GM19324 (cell line): ENCODE data around the gene GLIS2.
"Not testable (repeated sequence)": the region's sequence is repeated elsewhere in the genome, so short reads cannot be mapped to it uniquely, and the experiment has no call there.

Experiments
- ATAC-seq: cut with Tn5 transposase; IDR thresholded peaks from one replicate; pipeline ENCODE4 v1.9.1; 2021; ENCODE audit warnings: mild to moderate bottlenecking, moderate library complexity; ENCODE audit not compliant: unreplicated experiment, low FRiP score

Gene GLIS2

DNA sequence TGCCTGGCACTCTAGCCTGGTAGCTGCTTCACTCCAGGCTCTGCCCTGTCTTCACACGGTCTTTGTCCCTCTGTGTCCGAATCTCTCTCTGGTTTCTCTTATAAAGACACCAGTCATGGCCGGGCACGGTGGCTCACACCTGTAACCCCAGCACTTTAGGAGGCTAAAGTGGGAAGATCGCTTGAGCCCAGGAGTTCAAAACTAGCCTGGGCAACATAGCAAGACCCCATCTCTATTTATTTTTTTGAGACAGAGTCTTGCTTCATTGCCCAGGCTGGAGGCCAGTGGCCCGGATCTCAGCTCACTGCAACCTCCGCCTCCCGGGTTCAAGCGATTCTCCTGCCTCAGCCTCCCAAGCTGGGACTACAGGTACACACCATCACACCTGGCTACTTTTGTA, 17.8 kb downstream of the GLIS2 start:
- not testable (repeated sequence) for ATAC-seq

DNA sequence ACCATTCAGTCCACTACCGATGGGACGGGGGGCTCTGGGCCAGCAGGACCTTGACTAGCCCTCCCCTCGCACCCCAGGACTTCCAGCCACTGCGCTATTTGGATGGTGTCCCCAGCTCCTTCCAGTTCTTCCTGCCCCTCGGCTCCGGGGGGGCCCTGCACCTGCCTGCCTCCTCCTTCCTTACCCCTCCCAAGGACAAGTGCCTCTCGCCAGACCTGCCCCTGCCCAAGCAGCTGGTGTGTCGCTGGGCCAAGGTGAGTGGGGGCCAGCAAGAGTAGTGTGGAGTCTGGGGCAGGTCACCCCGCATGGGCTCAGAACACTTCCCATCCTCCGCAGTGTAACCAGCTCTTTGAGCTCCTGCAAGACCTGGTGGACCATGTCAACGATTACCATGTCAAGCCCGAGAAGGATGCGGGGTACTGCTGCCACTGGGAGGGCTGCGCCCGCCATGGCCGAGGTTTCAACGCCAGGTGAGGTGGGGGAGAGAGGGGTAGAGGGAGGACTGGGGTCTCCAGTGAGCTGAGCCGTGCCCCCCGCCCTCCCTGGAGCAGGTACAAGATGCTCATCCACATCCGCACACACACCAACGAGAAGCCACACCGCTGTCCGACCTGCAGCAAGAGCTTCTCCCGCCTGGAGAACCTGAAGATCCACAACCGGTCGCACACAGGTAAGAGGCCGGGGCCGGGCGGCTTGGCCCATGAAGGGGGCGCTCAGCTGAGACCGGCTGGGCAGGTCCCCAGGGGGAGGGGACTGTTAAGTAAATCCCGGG, 19.0 kb downstream of the GLIS2 start:
- ATAC-seq, result no peak

DNA sequence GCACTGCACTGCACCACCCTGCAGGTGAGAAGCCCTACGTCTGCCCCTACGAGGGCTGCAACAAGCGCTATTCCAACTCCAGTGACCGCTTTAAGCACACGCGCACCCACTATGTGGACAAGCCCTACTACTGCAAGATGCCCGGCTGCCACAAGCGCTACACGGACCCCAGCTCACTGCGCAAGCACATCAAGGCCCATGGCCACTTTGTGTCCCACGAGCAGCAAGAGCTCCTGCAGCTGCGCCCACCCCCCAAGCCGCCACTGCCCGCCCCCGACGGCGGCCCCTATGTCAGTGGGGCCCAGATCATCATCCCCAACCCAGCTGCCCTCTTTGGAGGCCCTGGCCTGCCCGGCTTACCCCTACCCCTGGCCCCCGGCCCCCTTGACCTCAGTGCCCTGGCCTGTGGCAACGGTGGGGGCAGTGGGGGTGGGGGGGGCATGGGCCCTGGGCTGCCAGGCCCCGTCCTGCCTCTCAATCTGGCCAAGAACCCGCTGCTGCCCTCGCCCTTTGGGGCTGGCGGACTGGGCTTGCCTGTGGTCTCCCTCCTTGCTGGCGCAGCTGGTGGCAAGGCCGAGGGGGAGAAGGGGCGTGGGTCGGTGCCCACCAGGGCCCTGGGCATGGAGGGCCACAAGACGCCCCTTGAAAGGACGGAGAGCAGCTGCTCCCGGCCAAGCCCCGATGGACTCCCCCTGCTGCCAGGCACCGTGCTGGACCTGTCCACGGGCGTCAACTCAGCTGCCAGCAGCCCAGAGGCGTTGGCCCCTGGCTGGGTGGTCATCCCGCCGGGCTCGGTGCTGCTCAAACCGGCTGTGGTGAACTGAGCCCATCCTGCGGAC, 21.1 kb downstream of the GLIS2 start:
- no peak for ATAC-seq

DNA sequence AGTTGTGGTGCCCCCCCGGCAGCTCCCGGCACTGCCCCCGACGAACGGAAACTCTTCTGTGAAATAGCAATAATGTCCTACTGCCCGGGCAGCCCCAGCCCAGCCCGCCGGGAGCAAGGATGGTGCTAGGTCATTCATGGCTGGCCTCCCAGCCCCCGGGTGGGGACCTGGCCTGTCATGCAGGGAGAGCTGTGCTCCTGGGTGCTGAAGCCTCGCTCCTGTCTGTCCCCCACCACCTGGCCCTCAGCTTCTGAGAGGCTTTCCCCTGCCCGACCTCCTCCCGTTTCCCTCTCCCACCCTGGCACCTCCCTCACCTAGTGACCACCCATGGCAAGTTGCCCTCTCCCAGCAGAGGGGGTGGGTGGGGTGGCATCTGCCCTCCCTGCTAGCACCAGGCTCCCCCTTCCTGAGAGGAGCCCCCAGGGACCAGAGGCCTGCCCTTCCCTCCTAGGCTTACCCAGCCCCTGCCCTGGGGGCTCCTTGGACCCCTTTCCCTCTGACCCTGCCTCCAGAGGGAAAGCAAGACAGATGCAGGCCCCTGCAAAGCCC, 21.7 kb downstream of the GLIS2 start:
- no peak for ATAC-seq

DNA sequence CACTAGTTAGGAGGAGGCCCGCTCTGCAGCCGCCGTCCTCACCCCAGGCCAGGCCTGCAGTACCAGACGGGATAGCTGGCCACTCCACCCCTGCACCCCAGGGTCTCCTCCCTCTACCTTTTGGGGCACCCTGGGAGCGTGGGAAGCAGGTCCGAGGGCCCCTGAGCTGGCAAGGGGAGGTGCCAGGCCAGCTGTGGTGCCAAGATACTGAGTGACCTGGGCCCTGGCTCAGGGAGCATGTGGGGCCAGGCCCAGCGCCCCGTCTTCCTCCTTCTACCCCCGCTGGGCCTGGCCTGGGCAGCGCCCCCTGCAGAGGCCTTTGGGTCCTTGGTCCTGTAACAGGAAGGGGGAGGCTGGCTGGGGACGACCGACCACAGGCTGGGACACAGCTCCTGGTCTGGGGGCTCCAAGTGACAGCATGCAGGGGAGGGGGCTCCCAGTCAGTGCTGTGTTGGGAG, 22.3 kb downstream of the GLIS2 start:
- no peak for ATAC-seq

DNA sequence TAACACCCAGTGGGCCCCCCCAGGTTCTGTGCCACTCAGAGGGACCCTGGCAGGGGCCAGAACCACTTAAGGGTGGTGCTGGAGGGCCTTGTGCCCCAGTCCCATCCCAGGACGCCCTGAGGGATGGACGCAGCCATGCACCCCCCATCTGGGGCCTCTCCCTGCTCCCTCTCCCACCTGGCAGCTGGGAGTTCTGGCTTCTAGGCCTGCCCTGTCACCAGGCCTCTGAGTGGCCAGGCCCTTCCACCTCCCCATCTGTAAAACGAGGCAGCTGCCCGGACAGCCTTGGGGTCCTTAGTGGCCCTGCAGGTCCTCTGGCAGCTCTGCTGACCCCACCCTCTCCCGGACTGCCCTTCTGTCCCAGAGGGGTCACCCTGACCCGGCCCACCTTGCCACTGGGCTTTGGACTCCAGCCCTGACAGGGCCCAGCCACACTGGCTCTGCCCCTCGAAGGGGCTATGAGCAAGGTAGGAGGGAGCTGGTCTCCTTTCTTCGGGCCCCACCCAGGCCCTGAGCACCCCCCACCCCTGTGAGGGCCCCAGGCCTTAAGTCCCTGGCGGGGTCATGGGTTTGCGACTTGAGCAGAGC, 22.9 kb downstream of the GLIS2 start:
- ATAC-seq, result no peak

DNA sequence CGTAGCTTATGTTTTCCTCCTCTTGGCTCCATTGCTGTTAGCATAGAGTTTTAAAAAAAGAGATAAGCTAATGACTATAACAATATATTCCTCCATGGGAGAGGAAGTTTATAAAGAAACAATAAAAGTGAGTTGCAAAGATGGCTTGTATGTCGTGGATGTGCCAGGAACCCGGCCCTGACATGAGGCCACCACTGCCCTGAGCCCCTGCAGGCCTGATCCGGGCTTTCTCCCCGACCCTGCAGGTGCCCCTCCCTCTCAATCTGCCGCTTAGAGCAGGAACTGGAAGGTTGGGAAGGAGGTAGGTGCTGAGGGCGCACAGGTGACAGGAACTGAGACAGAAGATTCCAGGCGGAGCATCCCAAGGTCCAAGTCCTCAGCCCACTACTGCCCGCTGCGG, 23.6 kb downstream of the GLIS2 start:
- no peak for ATAC-seq

DNA sequence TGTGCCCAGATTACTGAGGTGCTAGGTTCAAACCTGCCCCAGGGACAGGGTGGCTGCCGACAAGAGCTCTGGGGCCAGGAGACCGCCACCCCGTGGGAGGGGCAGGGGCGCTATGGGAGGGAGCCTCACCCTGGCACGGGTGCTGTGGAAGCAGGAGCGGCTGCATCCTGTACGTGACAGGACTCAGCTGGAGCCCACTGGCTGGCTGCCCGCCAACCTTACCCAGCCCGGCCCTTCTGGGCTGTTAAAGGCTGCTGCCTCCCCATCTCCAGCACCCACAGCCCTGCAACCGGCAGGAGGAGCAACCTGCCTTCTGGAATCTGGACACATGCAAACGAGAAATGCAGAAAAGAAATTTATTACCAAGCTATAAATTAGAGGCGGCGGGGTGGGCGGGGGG, 24.0 kb downstream of the GLIS2 start:
- no peak for ATAC-seq

DNA sequence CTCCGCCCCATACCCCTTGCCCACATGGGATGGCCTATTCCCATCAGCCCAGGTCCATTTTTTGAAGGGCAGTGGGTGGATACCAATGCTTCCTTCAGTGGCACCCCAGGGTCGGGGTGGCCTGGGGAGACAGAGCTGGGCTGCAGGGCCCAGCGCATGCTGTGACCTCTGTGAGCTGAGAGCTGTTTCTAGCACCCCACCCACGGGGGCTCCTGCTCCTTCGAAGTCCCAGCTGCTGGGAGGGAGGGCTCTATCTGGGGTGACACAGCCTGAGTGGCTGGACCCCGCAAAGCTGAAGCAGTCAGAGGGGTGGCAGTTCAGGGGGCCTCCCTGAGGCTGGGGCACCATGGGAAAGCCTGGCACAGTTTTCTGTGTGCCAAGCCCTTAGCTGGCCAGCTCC, 24.6 kb downstream of the GLIS2 start:
- ATAC-seq, result no peak

DNA sequence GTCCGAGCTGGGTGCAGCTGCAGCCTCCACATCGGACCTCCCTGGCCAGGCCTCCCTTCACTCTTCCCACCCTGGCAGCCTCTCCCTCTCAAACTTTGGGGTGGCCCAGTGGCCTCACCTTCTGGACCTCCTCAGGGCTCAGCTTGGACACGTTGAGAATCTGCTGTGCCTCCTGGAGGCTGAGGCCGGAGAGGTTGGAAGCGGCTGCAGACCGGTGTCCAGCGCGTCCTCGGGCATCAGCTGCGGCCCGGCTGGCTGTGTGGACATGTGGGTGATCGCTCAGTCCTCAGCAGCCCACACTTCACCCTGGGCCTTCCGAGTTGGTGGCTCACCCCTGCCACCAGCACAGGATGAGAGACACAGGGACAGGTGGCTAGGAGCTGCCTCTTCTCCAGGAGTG, 25.4 kb downstream of the GLIS2 start:
- ATAC-seq, result no peak

DNA sequence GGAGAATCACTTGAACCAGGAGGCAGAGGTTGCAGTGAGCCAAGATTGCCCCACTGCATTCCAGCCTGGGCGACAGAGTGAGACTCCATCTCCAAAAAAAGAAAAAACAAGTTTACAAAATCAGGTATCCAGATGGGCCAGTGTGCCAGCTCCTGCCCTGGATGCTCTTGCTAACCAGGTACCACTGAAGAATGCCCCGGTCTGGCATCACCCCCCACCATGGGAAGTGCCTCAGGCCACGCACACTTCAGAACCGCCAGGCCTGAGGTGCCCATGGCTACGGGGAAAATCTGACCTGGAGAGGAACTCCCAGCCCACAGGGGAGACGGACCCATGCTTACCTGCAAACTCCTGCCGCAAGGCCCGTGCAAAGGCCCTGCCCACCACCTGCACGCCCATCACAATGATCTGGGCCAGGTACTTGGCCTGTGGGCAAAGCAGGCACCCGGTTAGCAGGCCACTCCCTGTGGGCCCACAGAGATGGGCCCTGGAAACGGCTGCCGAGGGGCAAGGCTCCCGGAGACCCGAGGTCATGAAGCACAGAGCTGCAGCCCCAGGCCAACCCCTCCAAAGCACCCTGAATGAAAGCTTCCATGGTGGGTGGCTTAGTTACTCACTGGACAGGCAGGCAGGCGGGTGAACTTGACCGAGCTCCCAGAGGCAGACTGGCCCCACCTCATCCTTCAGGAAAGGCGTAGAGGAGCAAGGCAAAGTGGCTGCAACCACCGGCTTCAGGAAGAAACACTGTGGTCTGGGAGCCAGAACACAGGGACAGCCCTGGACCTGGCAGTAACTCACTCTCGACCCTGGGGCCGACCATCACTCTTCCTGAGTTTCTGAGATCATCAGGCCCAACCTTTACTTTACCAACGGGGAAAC, 27.2 kb downstream of the GLIS2 start:
- no peak for ATAC-seq

DNA sequence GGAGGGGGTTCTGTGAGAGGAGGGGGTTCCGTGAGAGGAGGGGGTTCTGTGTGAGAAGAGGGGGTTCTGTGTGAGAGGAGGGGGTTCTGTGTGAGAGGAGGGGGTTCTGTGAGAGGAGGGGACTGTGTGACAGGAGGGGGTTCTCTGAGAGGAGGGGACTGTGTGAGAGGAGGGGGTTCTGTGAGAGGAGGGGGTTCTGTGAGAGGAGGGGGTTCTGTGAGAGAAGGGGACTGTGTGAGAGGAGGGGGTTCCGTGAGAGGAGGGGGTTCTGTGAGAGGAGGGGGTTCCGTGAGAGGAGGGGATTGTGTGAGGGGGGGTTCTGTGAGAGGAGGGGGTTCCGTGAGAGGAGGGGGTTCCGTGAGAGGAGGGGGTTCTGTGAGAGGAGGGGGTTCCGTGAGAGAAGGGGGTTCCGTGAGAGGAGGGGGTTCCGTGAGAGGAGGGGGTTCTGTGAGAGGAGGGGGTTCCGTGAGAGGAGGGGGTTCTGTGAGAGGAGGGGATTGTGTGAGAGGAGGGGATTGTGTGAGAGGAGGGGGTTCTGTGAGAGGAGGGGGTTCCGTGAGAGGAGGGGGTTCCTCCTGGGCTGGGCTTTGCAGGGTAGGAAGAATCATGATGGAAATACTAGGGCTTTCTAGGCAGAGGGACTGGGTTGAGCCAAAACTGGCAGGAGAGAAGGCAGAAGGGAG, 28.6 kb downstream of the GLIS2 start:
- ATAC-seq, result not testable (repeated sequence)

DNA sequence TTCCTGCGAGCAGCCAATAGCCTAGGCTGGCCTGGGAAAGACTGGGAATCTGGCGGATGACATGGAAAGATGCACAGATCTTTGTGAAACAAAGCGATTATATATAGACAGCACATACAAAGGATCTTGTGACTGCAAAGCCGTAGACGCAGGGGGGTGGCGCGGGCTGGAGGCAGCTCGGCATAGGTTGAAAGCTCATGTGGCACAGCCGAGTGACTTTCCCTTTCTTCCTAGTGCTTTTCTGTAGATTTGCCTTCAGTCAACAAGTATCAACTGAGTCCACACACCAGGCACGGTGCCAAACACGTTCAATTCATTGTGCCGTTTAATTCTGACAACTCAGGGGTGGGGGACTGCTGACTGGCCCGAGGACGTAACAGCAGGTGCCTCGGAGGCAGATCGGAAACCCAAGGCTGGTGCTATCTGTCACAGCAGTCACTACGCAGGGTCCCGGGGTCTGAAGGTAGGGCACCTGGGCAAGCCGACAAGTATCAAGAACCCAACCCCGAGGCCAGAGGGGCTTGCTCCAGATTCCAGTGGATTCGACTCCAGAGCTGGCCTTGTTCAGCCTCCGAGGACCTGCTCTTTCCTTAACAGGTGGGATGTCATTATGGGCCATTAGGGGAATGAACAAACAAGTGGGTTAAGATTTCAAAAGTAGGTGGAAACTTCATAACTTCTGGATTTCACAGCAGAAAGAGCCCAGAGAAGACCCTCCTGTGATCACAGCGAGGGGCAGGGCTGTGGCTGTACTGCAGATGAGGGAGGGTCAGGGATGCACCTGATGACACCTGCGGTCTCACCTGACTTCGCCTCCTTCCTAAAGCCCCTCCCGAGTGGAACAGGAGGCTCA, 29.3 kb downstream of the GLIS2 start:
- no peak for ATAC-seq

DNA sequence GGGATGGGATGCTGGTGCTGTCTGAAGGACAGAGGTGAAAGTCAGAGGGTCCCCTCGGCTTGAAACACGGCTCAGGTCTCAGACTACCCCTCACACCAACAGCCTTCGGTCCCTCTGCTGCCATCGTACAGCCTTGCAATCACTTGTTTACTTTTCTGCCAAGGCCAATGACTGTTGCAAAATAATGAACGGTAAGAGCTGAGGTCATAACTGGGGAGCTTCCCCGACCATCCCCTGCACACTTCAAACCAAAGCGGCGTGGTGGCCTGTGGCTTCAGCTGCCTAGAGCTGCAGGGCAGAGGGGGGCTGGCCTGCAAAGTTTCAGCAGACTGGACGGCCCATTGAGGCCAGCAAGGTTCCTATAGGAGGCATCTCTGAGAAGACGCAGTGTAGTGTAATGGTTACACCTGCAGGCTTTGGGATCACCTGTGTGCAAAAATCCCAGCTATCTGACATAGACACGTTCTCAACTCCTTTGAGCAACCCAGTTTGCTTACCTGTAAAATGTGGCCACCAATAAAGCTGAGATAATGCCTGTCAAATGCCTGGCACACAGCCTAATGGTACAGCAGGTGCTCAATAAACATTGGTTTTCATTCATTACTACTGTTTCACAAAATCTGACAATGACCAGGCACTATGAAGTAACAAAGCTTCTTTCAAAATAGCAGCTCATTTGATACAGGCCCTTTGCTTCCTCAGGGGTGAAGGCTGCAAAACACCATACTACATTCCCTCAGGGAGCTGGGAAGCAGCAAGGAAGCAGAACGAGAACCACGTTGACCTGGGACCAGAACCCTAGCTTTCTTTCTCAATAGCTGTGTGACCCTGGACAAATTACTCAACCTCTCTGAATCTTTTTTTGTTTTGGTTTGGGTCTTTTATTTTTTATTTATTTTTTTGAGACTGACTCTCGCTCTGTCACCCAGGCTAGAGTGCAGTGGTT, 30.2 kb downstream of the GLIS2 start:
- no peak for ATAC-seq

DNA sequence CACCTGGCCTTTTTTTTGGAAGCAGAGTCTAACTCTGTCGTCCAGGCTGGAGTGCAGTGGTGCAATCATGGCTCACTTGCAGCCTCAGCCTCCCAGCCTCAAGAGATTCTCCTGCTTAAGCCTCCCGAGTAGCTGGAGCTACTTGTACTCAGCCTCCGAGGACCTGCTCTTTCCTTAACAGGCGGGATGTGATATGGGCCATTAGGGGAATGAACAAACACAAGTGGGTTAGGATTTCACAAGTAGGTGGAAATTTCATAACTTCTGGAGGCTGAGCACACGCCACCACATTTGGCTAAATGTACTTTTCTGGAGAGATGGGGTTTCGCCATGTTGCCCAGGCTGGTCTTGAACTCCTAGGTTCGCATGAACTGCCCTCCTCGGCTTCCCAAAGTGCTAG, 31.1 kb downstream of the GLIS2 start:
- ATAC-seq, result no peak

DNA sequence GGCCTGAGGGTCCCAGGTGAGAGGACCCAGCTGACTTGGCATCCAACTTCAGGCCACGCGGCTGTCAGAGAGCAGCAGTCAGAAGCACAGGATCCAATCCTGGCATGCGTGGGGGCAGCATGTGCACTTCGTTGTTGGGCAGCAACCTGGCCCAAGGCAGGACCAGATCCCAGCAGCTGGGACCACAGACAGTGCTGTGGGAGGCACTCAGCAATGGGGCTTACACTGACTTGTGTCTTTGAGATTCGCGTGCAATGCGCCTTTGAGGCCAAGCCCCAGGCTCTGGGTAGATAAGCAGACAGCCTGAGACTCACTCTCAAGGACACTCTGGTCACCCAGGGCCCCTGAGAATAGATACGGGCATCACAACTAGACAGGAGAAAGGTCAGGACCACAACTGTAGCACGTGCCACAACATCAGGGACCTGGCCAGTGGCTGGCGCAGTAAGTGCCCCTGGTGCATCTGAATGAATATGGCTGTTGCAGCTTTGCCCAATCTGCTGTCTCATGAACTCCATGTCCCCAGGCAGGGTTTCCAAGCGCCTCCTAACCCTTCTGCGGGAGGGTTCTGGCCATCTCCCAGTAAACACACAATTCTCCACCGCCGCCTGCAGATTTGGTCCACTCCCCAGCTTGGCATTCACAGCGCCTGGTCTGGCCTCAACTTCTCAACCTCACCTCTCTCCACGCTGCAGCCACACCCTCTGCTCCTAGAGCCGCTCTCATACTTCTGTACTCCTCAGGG, 32.1 kb downstream of the GLIS2 start:
- no peak for ATAC-seq

DNA sequence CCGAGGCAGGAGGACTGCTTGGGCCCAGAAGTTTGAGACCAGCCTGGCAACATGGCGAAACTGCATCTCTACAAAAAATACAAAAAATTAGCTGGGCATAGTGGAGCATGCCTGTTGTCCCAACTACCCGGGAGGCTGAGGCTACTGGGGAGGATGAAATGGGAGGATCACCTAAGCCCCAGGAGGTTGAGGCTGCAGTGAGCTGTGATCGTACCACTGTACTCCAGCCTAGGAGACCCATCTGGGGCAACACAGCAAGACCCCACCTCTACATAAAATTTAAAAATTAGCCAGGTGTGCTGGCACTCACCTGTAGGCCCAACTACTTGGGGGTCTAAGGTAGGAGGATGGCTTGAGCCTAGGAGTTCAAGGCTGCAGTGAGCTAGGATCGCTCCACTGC, 33.5 kb downstream of the GLIS2 start:
- ATAC-seq, result no peak
